Measurements from ENCODE around the gene CDC42EP5.
A peak's percentile ranks its signal among the peaks of the same experiment; 100 is the strongest.
"Not testable (repeated sequence)": the region's sequence is repeated elsewhere in the genome, so short reads cannot be mapped to it uniquely, and the experiment has no call there.

The CDC42EP5 gene

GRCh38 chr19:54448774-54449700 lies 24.1 kb downstream of the CDC42EP5 start, which contains the start of gene LENG8:
LENG8 (plus strand) TSS chr19:54449199; CDS start chr19:54451345, 2,146 bp downstream.
- ChIA-PET POLR2A (interaction anchor here (0.6 to 3.2 kb wide), 10 partner anchors 10 to 1131 kb away, joined by 3 to 49 read pairs (median 8); partner anchors contain the start of genes CDC42EP5, LENG9 and ZNF579), CTCF (interaction anchor here (0.8 to 3.2 kb wide), 6 partner anchors 9 to 29 kb away, joined by 3 to 23 read pairs (median 4); partner anchors contain the start of gene CDC42EP5)
- TF ChIP-seq CTCF (IDR thresholded peaks at IDR 0.05; ENCODE audit: insufficient read depth, low read length, missing control alignments), result no peak
- peak within 1 kb of the TSS; percentile 98 for H3K4me3 ChIP-seq (ENCODE audit: low read depth, low read length)
- DNase-seq (ENCODE audit: low read depth, low spot score), result peak; percentile 94

- ChIA-PET CTCF (interaction anchor here (0.6 to 3.2 kb wide), 6 partner anchors 9 to 30 kb away, joined by 3 to 23 read pairs (median 4); partner anchors contain the start of gene CDC42EP5), POLR2A (interaction anchor here (0.8 to 2.7 kb wide), 7 partner anchors 9 to 32 kb away, joined by 3 to 49 read pairs (median 12); partner anchors contain the start of genes CDC42EP5 and LENG9)
- no peak for DNase-seq (ENCODE audit: low read depth, low spot score)
These were observed 24.9 kb downstream of the CDC42EP5 start for GRCh38 chr19:54448040-54448773.

GRCh38 chr19:54446349-54446748 lies 26.7 kb downstream of the CDC42EP5 start:
- CTCF ChIA-PET, result interaction anchor here (0.7 kb wide), 1 partner anchor 178 kb away, joined by 3 read pairs; no protein-coding TSS in a partner anchor
- POLR2A ChIA-PET; DNase-seq (ENCODE audit: low read depth, low spot score); H3K4me3 ChIP-seq (ENCODE audit: low read depth, low read length): not testable (repeated sequence)

More at GRCh38 chr19:54448040-54448773, 24.9 kb downstream of the CDC42EP5 start:
- peak overlapping the region; percentile 98 for H3K4me3 ChIP-seq (ENCODE audit: low read depth, low read length)
- no peak for TF ChIP-seq CTCF (IDR thresholded peaks at IDR 0.05; ENCODE audit: insufficient read depth, low read length, missing control alignments)

- DNase-seq (ENCODE audit: low read depth, low spot score), result no peak
- POLR2A ChIA-PET, result no interaction called here
These were observed 28.4 kb downstream of the CDC42EP5 start for GRCh38 chr19:54444737-54445136.

GRCh38 chr19:54440641-54441040 lies 32.5 kb downstream of the CDC42EP5 start:
- no peak overlapping the region for H3K4me3 ChIP-seq (ENCODE audit: low read depth, low read length)
- ChIA-PET POLR2A (no interaction called here), CTCF (interaction anchor here (3.4 kb wide), 1 partner anchor 8 kb away, joined by 23 read pairs; the partner anchor contains the start of gene LENG8)
- DNase-seq (ENCODE audit: low read depth, low spot score), result no peak
- TF ChIP-seq CTCF (IDR thresholded peaks at IDR 0.05; ENCODE audit: insufficient read depth, low read length, missing control alignments), result no peak

More at GRCh38 chr19:54444737-54445136, 28.4 kb downstream of the CDC42EP5 start:
- CTCF ChIA-PET, result interaction anchor here (1.0 kb wide), 1 partner anchor 31 kb away, joined by 4 read pairs; no protein-coding TSS in a partner anchor
- H3K4me3 ChIP-seq (ENCODE audit: low read depth, low read length), result no peak overlapping the region
- TF ChIP-seq CTCF (IDR thresholded peaks at IDR 0.05; ENCODE audit: insufficient read depth, low read length, missing control alignments), result no peak

- H3K4me3 ChIP-seq (ENCODE audit: low read depth, low read length), result no peak overlapping the region
- CTCF ChIA-PET, result interaction anchor here (0.8 to 3.4 kb wide), 6 partner anchors 9 to 34 kb away, joined by 3 to 23 read pairs (median 4); partner anchors contain the start of genes CDC42EP5 and LENG8
- POLR2A ChIA-PET, result interaction anchor here (0.6 to 2.3 kb wide), 2 partner anchors 9 to 11 kb away, joined by 3 to 16 read pairs; partner anchors contain the start of gene LENG8
- TF ChIP-seq CTCF (IDR thresholded peaks at IDR 0.05; ENCODE audit: insufficient read depth, low read length, missing control alignments), result peak; percentile 67
- DNase-seq (ENCODE audit: low read depth, low spot score), result no peak
These were observed 33.8 kb downstream of the CDC42EP5 start for GRCh38 chr19:54439174-54439851.

Data from AG04449 (cell line).